D721Med (cell line): ENCODE data around the gene ALDH3A2.
A peak's percentile ranks its signal among the peaks of the same experiment; 100 is the strongest.

ENCODE experiments used
- DNase-seq: peaks from one replicate; pipeline ENCODE4 v3.0.0; 2011; ENCODE audit warnings: low spot score; ENCODE audit not compliant: insufficient read length
- FAIRE-seq: peaks from 2 replicates; lab custom pipeline; 2011; peaks lifted over from hg19 to GRCh38; lab: Jason Lieb, UNC
- CTCF ChIP-seq: IDR thresholded peaks from 2 replicates; pipeline ENCODE4 v1.5.1; 2012; ENCODE audit warnings: mild to moderate bottlenecking, control low read depth; ENCODE audit not compliant: insufficient read depth; ENCODE audit errors: missing control alignments

ALDH3A2 gene

DNA sequence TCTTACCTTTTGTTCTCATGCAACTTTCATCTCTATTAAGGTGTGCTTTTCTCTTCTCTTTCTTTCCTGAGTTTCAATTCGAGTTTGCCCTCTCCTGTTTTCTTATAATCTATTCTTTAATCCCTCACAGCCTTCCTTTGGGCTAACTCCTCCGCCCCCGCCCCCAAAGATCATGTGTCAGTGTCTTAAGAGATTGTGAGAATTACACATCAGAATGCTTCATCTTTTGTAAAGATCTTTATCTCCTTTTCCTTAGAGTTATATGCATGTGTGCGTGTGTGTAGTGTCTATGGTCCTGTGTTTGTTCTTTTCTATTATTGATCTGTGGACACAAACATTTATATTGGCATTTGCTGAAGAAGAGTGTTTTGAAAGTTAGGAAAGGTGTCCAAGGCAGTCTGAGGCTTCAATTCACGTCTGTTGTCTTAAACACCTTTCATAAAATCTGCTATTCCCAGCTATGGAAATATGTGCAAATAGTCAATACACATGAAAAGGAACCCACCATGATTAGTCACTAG lies 6.1 kb upstream of the ALDH3A2 start:
- DNase-seq (no peak), FAIRE-seq (no peak)
- TF ChIP-seq CTCF: no peak

GRCh38 chr17:19644493-19645210 lies 3.9 kb upstream of the ALDH3A2 start:
- FAIRE-seq: no peak
- no peak for DNase-seq
- TF ChIP-seq CTCF: no peak

GRCh38 chr17:19645734-19646201 lies 2.8 kb upstream of the ALDH3A2 start:
- FAIRE-seq (no peak), DNase-seq (no peak)
- TF ChIP-seq CTCF: peak; percentile 31

- FAIRE-seq: no peak
- no peak for TF ChIP-seq CTCF
- no peak for DNase-seq
Measured at GRCh38 chr17:19646788-19647696, 1.5 kb upstream of the ALDH3A2 start.

- TF ChIP-seq CTCF: no peak
- DNase-seq (peak; percentile 28), FAIRE-seq (no peak)
Measured at GRCh38 chr17:19647697-19648474, 665 bp upstream of the ALDH3A2 start.

DNA sequence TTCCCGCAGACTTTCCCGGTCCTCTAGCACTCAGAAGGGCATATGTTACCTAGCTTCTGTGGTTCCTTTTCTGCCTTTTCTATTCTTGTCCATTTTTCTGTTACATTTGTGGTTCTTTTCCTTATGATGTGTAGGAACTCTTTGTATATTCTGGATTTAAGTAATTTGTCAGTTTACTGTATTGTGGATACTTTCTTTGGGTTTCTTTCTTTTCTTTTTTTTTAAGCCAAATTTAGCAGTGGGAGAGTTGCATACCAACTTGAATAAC lies 657 bp downstream of the ALDH3A2 start:
- TF ChIP-seq CTCF: no peak
- FAIRE-seq (no peak), DNase-seq (no peak)
